Mammary epithelial cell (primary cell): Measurements from ENCODE around the gene CACNA1D.

Experiments used
- EZH2 ChIP-seq: IDR thresholded peaks from 2 replicates; pipeline ENCODE4 v1.6.1; 2012; ENCODE audit warnings: low read length, inconsistent platforms, borderline replicate concordance
- TF ChIP-seq, protein P1 (sequence below), 2 donors: IDR thresholded peaks in 1 of 2; conservative IDR thresholded peaks in 1 of 2; 2 replicates each; pipeline ENCODE4 v1.5.1; 2011 to 2012; ENCODE audit warnings: inconsistent platforms in 2 of 2, low read length in 2 of 2, mild to moderate bottlenecking in 2 of 2, control low read depth in 1 of 2, low read depth in 1 of 2; ENCODE audit not compliant: insufficient read depth in 1 of 2; ENCODE audit errors: extremely low read depth in 1 of 2

GRCh38 chr3:53614307-53614706 is 119.9 kb downstream of the CACNA1D start:
- TF ChIP-seq, protein P1, sequence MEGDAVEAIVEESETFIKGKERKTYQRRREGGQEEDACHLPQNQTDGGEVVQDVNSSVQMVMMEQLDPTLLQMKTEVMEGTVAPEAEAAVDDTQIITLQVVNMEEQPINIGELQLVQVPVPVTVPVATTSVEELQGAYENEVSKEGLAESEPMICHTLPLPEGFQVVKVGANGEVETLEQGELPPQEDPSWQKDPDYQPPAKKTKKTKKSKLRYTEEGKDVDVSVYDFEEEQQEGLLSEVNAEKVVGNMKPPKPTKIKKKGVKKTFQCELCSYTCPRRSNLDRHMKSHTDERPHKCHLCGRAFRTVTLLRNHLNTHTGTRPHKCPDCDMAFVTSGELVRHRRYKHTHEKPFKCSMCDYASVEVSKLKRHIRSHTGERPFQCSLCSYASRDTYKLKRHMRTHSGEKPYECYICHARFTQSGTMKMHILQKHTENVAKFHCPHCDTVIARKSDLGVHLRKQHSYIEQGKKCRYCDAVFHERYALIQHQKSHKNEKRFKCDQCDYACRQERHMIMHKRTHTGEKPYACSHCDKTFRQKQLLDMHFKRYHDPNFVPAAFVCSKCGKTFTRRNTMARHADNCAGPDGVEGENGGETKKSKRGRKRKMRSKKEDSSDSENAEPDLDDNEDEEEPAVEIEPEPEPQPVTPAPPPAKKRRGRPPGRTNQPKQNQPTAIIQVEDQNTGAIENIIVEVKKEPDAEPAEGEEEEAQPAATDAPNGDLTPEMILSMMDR (conservative IDR thresholded peaks at IDR 0.05 in 1 of 2, IDR thresholded peaks at IDR 0.05 in 1 of 2; ENCODE audit: extremely low read depth in 1 of 2, insufficient read depth in 1 of 2, low read depth in 1 of 2, low read length in 2 of 2) = no peak
- TF ChIP-seq EZH2 = no peak
